Epithelial cell of prostate (primary cell): Measurements from ENCODE around the gene PRB3.

Experiments
- DNase-seq: peaks from one replicate; pipeline ENCODE4 v3.0.0-alpha.2; 2011; ENCODE audit warnings: low read depth, low spot score
- H3K27ac ChIP-seq: fragments of 450-650 bp; 2 replicates; pipeline ENCODE4 v1.5.1; 2017; ENCODE audit warnings: mild to moderate bottlenecking

PRB3 gene

GRCh38 chr12:11269607-11270006, at the start of gene PRB3:
PRB3 (minus strand) TSS chr12:11269707; CDS start chr12:11269669, 38 bp downstream.
- H3K27ac ChIP-seq = no peak within 1 kb of the TSS
- DNase-seq = no peak

GRCh38 chr12:11310336-11310735, 40.8 kb upstream of the PRB3 start, which contains the start of gene PRB4:
PRB4 (minus strand) TSS chr12:11310436; CDS start chr12:11310398, 38 bp downstream.
- DNase-seq = no peak

GRCh38 chr12:11307143-11307542, 37.6 kb upstream of the PRB3 start:
- no peak overlapping the region for H3K27ac ChIP-seq
- DNase-seq = no peak

More at GRCh38 chr12:11310336-11310735, 40.8 kb upstream of the PRB3 start, which contains the start of gene PRB4:
- H3K27ac ChIP-seq = no peak within 1 kb of the TSS

- DNase-seq = no peak
- H3K27ac ChIP-seq = no peak overlapping the region
Measured at GRCh38 chr12:11273449-11273848, 3.9 kb upstream of the PRB3 start.

- no peak overlapping the region for H3K27ac ChIP-seq
- DNase-seq = no peak
Measured at GRCh38 chr12:11264501-11264900, 5.0 kb downstream of the PRB3 start.

- DNase-seq = no peak
Measured at GRCh38 chr12:11246489-11246888, 23.0 kb downstream of the PRB3 start.

GRCh38 chr12:11242656-11243055, 26.9 kb downstream of the PRB3 start:
- no peak for DNase-seq
- no peak overlapping the region for H3K27ac ChIP-seq

More at GRCh38 chr12:11246489-11246888, 23.0 kb downstream of the PRB3 start:
- no peak overlapping the region for H3K27ac ChIP-seq

- no peak for DNase-seq
- no peak overlapping the region for H3K27ac ChIP-seq
Measured at GRCh38 chr12:11240348-11240930, 29.1 kb downstream of the PRB3 start.

GRCh38 chr12:11238275-11238674, 31.2 kb downstream of the PRB3 start:
- no peak for DNase-seq
- H3K27ac ChIP-seq = no peak overlapping the region

GRCh38 chr12:11233532-11233931, 36.0 kb downstream of the PRB3 start:
- DNase-seq = no peak
- no peak overlapping the region for H3K27ac ChIP-seq

GRCh38 chr12:11228296-11228879, 41.1 kb downstream of the PRB3 start:
- no peak overlapping the region for H3K27ac ChIP-seq
- DNase-seq = peak; percentile 12

GRCh38 chr12:11227373-11227772, 42.1 kb downstream of the PRB3 start:
- no peak for DNase-seq
- no peak overlapping the region for H3K27ac ChIP-seq
